ENCODE data around the gene GRM5.

The GRM5 gene

DNA sequence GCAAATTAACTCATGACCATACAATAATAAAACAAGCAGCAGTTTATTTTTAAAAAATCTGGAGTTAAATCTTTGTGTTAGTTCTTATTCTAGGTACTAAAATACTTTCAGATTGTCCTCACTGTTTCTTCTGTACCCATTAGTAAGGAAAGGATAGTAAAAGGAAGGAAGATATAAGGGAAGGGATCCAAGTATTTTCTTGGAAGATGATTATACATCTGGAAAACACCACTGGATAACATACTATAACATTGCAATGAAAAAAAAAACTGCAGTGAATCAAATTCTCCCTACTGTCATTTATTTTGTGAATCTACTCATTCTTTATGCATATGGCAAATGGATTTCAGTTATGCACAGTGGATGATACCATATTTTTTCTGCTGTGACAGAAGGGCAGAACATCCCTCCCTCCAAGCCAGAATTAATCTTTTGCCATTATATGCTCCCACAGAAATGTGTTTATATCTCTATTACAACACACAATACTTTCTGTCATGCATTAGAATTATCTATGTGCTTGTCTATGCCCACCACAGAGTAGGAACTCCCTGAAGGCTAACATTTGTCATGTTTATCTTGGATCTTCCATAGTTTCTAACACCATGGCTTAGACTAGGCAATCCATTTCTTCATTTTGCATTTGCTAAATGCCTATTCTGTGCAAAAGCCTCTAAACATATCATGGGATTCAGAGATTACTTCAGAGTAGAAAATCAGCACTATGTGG, 446.0 kb downstream of the GRM5 start:
- no peak for DNase-seq (ENCODE audit: low read depth in 2 of 2)

GRCh38 chr11:88619071-88619425, 446.7 kb downstream of the GRM5 start:
- no peak for DNase-seq (ENCODE audit: low read depth in 2 of 2)

DNA sequence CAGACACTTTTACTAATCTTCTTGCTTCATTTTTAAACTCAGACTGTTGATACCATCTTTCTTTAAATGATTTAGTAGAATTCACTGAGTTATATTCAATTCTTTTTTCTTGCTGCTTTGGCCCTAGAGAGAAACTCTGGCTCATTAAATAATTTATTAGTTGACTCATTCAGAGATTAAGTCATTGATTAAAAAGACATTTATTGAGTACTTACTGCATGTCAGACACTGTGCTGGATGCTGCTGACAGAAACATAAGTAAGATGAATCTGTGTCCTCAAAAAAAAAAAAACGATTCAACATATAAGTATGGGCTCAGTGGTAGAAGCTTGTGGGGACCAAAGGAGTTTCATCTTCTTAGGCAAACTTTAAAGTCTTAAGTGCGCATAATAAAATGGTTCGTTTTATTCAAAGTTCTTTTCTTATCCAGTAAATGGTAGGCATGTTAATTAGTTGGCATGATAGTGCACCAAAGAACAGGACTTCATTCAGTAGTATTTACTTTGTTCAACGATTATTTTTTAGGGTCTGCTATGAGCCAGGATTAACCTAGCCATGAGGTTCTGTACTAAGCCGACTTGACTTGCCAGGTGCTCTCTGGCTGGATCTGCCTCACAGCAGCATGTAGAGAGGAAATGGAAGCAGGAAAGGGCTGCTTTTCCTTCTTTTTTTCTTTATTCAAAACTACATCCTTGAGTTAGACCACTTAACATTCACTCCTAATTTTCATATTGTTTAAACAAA, 447.3 kb downstream of the GRM5 start:
- no peak for DNase-seq (ENCODE audit: low read depth in 2 of 2)

- DNase-seq (ENCODE audit: low read depth in 2 of 2): no peak
Measured at GRCh38 chr11:88617226-88617625, 448.6 kb downstream of the GRM5 start.

DNA sequence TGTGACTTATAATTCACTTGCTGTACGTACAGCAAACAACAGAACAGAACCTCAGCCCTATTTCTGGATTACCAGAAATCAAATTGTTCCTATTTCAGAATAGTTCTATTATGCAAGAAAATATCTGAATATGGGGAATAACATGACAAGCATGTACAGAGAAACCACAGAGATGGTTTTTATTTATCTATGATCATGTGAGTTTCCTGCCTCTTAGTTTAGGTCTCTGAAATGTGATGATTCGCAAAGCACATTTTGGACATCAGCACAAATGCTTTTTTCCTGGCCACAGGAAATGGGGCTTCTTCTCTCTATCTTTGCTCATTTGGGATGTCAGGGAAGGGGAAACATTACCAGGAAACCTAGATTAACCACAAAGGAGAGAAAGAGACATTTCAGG, 461.5 kb downstream of the GRM5 start:
- peak; percentile 76 to 77 for DNase-seq (ENCODE audit: low read depth in 2 of 2)

GRCh38 chr11:88603091-88603867, 462.5 kb downstream of the GRM5 start:
- peak; percentile 67 for DNase-seq (ENCODE audit: low read depth in 2 of 2)

- no peak for DNase-seq (ENCODE audit: low read depth in 2 of 2)
Measured at GRCh38 chr11:88597387-88597786, 468.4 kb downstream of the GRM5 start.

DNA sequence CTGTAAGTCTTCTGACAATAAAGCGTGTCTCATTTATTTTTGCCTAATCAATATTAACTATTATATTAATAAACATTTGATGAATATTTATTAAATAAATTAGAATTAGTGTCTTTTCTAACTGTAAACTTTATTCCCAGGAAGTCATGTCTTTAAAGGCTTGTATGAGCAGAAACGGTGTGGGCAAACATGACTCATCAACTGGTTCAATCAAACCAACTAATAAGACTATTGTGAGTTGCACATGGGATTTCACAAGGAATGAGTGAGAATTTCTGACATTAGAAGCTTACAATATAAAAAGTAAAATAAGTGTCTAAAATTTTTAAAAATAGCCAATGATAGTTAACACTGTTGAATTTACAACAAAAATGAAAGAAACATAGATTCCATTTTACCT, 469.0 kb downstream of the GRM5 start:
- DNase-seq (ENCODE audit: low read depth in 2 of 2): no peak

- DNase-seq (ENCODE audit: low read depth in 2 of 2): no peak
Measured at GRCh38 chr11:88594274-88594950, 471.4 kb downstream of the GRM5 start.

DNA sequence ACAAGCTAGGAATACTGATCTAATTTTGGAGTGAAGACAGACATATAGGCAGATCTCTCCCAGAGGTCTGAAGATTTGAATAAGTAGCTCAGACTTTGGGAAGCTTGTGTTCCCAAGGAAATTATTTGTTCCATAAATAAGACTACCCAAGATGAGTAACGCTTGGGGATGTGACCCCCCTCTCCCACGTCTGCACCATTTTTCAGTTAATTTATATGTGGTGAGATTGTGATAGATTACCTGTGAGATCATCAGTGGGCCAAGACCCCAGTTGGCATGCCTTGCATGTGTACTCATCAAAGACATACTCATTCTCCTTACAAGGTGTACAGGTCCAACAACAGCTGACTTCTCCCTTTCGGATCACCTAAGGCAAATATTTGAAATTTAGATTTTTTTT, 475.4 kb downstream of the GRM5 start:
- peak; percentile 10 to 14 for DNase-seq (ENCODE audit: low read depth in 2 of 2)

DNA sequence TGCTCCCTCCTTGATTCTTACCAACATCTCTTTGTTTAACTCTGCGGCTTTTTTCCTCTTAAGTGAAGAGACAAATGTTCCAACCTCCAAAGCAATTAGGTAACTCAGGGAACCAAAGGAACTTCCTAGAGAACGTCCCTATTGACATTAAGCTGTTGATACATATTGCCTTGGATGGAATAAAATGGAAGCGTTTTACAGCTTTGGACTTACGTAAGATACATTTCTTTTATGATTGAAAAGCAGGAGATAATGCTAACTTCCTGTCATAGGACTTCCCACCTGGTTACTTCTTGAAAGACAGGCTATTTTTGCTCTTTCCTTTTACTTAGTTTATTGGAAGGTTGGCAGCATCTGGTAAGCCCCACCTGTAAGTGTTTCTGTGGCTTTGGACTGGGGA, 482.5 kb downstream of the GRM5 start:
- DNase-seq (ENCODE audit: low read depth in 2 of 2): no peak

DNA sequence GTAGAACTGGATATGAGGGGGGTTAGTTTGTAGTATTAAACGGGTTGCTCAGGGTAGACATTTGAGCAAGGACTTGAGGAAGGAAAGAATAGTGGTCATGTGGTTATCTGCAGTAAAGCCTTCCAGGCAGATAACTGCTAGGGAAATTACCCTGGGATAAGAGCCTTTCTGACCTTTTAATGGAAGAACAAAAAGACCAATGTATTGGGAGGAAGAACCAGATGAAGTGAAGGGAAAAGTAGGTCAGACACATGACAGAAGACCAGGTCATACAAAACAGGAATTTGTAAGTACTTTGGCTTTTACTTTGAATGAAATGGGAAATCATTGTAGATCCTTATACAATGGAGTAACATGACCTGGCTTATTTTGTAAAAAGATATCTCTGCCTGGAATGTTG, 486.3 kb downstream of the GRM5 start:
- DNase-seq (ENCODE audit: low read depth in 2 of 2): no peak

GRCh38 chr11:88576741-88577140, 489.0 kb downstream of the GRM5 start:
- DNase-seq (ENCODE audit: low read depth in 2 of 2): no peak

DNA sequence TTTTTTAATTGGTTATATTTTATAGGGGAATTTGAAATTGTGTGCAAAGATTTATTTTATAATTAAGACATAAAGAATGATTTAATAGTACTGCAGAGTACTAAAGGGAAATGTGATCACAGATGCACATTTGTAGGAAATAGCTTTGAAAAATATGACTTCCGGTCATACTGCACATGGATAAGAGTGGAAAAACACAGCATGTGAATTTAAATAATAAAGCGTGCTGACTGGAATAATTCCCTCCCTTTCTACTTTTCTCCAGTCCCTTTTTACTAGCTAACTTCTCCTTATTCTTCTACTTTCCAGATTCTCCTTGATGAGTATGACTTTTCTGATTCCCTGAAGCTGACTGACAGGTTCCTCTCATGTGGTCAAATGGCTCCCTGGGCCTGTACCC, 489.9 kb downstream of the GRM5 start:
- DNase-seq (ENCODE audit: low read depth in 2 of 2): no peak

GRCh38 chr11:88569342-88569741, 496.4 kb downstream of the GRM5 start:
- no peak for DNase-seq (ENCODE audit: low read depth in 2 of 2)

DNA sequence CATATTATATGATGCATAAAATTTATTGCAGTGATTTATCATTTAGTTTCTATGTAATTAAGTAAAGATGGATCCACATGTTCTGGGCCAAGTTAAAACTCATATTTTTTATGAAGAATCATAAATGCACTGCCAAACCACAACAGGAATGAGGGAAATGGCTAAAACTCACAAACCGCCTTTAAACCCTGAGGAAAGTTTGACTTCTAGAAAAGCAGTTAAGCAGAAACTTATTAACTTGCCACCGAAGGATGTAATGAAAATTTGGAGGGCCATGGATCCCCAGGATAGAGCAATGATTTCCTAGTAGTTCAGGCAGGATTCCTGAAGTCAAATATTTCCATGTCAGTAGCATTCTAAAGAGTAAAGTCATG, 510.0 kb downstream of the GRM5 start:
- DNase-seq (ENCODE audit: low read depth in 2 of 2): peak; percentile 91

DNA sequence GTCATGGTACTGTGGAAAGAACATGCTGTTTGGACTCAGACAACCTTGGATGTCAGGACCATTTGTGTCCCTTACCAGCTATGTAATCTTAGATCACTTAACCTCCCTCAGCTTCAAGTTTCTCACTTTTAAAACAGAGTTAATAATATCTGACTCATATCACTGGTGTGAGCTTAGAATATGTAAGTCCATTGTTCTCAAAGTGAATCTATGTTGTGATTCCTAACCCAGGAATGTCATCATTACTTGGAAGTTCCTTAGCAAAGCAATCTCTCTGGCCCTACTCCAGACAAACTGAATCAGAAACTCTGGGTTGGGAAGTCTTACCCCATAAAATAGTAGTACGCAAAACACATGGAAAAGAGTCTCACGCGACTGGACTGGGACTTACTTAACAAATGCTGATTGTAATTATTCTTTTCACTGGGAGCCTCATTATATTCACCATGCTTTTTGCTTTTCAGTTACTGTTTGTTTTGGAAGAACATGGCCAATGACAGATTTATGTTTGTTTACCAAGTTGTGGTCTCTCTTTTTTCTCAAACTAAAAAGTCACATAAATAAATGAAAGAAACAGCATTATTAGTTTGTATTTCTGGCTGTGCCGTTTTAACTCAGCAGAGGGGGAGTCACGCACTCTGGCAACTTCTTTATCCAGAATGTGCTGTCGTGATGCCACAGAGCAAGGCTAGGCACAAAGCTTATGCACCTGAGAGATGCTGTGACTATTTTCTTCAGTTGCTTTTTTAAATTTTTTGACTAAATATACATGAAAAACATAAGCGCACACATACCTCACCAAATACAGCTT, 510.6 kb downstream of the GRM5 start:
- DNase-seq (ENCODE audit: low read depth in 2 of 2): peak; percentile 99 to 100

DNA sequence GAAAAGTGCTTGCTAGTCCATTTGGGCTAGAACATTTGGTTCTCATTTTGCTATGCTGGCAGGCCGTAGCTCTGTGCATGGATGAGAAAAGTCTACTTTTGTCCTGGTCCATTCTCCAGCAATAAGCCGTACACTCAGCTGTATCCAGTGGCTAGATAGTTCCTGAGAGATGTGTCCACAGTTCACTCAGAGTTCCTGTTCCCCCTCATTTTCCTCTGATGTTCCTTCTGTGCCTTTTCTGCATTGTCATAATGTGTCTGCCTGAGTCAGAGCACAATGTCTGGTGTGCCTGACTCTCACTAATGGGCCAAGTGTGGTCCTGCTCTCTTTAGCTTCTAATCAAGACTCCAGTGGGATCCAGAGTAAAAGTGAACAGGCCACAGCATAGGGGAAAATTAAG, 512.6 kb downstream of the GRM5 start:
- DNase-seq (ENCODE audit: low read depth in 2 of 2): no peak

DNA sequence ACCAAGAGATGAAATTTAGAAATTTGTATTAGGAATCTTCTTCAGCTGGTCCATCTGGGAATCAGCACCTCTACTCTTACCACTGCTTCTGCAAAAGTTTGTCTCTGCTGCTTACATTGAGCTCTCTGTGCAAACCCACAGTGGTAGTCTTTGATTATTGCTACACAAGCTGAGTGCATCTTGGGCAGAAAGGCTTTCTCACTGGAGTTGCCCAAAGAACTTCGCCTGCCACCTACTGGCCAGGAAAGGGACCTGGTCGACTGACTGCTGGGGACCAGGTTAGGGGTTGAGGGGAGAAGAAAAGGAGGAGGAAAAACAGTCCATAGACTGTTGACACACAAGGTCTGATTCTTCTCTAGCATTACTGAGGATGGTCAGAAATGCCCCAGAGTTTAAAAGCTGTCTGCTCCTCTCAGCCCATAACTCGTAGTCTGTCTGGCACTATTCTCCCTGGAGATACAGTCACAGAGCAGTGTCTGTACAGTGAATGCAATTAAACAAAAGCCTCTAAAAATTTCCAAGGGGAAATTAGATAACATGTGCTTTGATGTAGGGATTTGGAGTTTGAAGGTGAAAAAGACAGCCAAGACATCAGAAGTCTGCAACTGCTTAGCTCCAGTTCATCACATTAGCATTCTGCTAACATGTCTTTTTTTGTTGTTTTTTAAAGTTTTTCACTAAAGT, 513.3 kb downstream of the GRM5 start:
- no peak for DNase-seq (ENCODE audit: low read depth in 2 of 2)

DNA sequence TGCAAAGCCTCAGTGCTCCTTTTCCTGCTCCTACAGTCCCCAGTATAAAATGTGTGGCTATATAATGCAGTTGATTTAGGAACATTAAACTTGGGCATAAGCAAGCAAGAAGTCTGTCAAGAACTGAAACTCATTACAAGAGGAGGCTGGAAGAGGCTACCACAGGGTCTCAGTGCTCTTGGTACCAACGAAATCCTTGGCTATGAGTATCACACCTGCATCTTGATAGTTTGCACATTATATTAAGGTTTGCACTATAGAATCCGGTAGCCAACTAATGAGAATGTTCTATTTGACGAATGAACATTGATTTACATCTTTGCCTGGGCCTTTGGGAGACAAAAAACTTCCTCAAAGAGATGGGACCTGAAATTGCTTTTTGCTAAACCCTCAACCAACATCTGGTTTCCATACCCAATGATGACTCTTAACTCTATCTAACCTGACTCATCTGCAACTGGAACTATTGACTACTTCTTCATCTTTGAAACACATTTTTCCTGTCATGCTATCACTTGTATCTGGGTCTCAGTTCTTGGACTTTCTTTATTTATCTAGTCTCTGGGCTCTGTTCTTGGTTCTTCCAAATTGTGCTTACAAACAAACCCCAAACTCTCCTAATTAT, 521.0 kb downstream of the GRM5 start:
- peak in 1 of 2 experiments; percentile 51 for DNase-seq (ENCODE audit: low read depth in 2 of 2)
